ENCODE measurements around the gene GOLIM4. TPM values are rescaled to one million over a fixed set of nuclear protein-coding genes. Genes with fewer than 3 reads are reported as not detected.
A peak's percentile ranks its signal among the peaks of the same experiment; 100 is the strongest.

Gene GOLIM4
- total and polyA plus RNA-seq, 2 experiments from 2014 or later = 45.3 to 67.2 TPM

GRCh38 chr3:168002786-168003368 is 92.8 kb downstream of the GOLIM4 start:
- Histone ChIP-seq H3K27ac (no peak overlapping the region), H3K4me1 (ENCODE audit: insufficient read depth) (no peaks in the 10 kb centered on the region), H3K4me3 (no peak overlapping the region), H3K27me3 (no peaks in the 10 kb centered on the region), H2AFZ (no peak overlapping the region), H3K9me2 (replicated peaks; ENCODE audit: insufficient read depth) (no peaks in the 10 kb centered on the region), H4K20me1 (ENCODE audit: insufficient read depth, poor library complexity, severe bottlenecking) (no peaks in the 10 kb centered on the region), H3K4me2 (no peak overlapping the region), H3K9me3 (ENCODE audit: low read depth) (peaks cover 4% of the 10 kb centered on the region), H3K79me2 (no peaks in the 10 kb centered on the region), H3K36me3 (replicated peaks; ENCODE audit: insufficient read depth, low read depth) (no peaks in the 10 kb centered on the region)
- peak; percentile 37 for DNase-seq (ENCODE audit: low spot score)
- WGBS (ENCODE audit: low lambda C conversion rate, missing lambda C conversion rate) = 89% methylated on average over 1 of the region's 1 CpG
- no peak for TF ChIP-seq EZH2 (IDR thresholded peaks at IDR 0.05; ENCODE audit: borderline replicate concordance)
- TF ChIP-seq CTCF (IDR thresholded peaks at IDR 0.05; ENCODE audit: poor library complexity) = no peak
- no peak for TF ChIP-seq EZH2phosphoT487 (IDR thresholded peaks at IDR 0.05; ENCODE audit: low read depth, severe bottlenecking, unreplicated experiment)

- no peak for TF ChIP-seq EZH2phosphoT487 (IDR thresholded peaks at IDR 0.05; ENCODE audit: low read depth, severe bottlenecking, unreplicated experiment)
- TF ChIP-seq EZH2 (IDR thresholded peaks at IDR 0.05; ENCODE audit: borderline replicate concordance) = no peak
- no peak for TF ChIP-seq CTCF (IDR thresholded peaks at IDR 0.05; ENCODE audit: poor library complexity)
- no peak overlapping the region for H2AFZ ChIP-seq
- WGBS (ENCODE audit: low lambda C conversion rate, missing lambda C conversion rate) = 97% methylated on average over 1 of the region's 1 CpG
Observed at GRCh38 chr3:168001244-168001643, 94.5 kb downstream of the GOLIM4 start.

GRCh38 chr3:167998253-167998652 is 97.5 kb downstream of the GOLIM4 start:
- H4K20me1 ChIP-seq (ENCODE audit: insufficient read depth, poor library complexity, severe bottlenecking) = no peaks in the 10 kb centered on the region
- 95% methylated on average over 5 of the region's 5 CpGs for WGBS (ENCODE audit: low lambda C conversion rate, missing lambda C conversion rate)
- H3K79me2 ChIP-seq = no peaks in the 10 kb centered on the region
- H3K36me3 ChIP-seq (replicated peaks; ENCODE audit: insufficient read depth, low read depth) = no peaks in the 10 kb centered on the region
- H3K4me3 ChIP-seq = no peak overlapping the region
- H3K27ac ChIP-seq = no peak overlapping the region
- no peak for TF ChIP-seq EZH2 (IDR thresholded peaks at IDR 0.05; ENCODE audit: borderline replicate concordance)
- no peak for TF ChIP-seq CTCF (IDR thresholded peaks at IDR 0.05; ENCODE audit: poor library complexity)
- TF ChIP-seq EZH2phosphoT487 (IDR thresholded peaks at IDR 0.05; ENCODE audit: low read depth, severe bottlenecking, unreplicated experiment) = no peak
- no peaks in the 10 kb centered on the region for H3K4me1 ChIP-seq (ENCODE audit: insufficient read depth)
- H3K9me2 ChIP-seq (replicated peaks; ENCODE audit: insufficient read depth) = no peaks in the 10 kb centered on the region
- no peaks in the 10 kb centered on the region for H3K27me3 ChIP-seq
- no peak overlapping the region for H3K4me2 ChIP-seq
- peaks cover under 1% of the 10 kb centered on the region for H3K9me3 ChIP-seq (ENCODE audit: low read depth)
- DNase-seq (ENCODE audit: low spot score) = no peak
- no peak overlapping the region for H2AFZ ChIP-seq

More at GRCh38 chr3:168001244-168001643, 94.5 kb downstream of the GOLIM4 start:
- no peak for DNase-seq (ENCODE audit: low spot score)
- no peak overlapping the region for H3K4me3 ChIP-seq
- no peaks in the 10 kb centered on the region for H3K79me2 ChIP-seq
- no peaks in the 10 kb centered on the region for H3K36me3 ChIP-seq (replicated peaks; ENCODE audit: insufficient read depth, low read depth)
- H3K27me3 ChIP-seq = no peaks in the 10 kb centered on the region
- no peak overlapping the region for H3K27ac ChIP-seq
- H4K20me1 ChIP-seq (ENCODE audit: insufficient read depth, poor library complexity, severe bottlenecking) = no peaks in the 10 kb centered on the region
- H3K9me2 ChIP-seq (replicated peaks; ENCODE audit: insufficient read depth) = no peaks in the 10 kb centered on the region
- no peaks in the 10 kb centered on the region for H3K4me1 ChIP-seq (ENCODE audit: insufficient read depth)
- H3K9me3 ChIP-seq (ENCODE audit: low read depth) = peaks cover 4% of the 10 kb centered on the region
- no peak overlapping the region for H3K4me2 ChIP-seq
